HG02884 (cell line): ENCODE results near the gene TNFRSF9.
"Not testable (repeated sequence)": the region's sequence is repeated elsewhere in the genome, so short reads cannot be mapped to it uniquely, and the experiment has no call there.

Experiments used
- ATAC-seq: cut with Tn5 transposase; IDR thresholded peaks from one replicate; pipeline ENCODE4 v1.9.1; 2021; ENCODE audit warnings: mild to moderate bottlenecking, moderate library complexity; ENCODE audit not compliant: unreplicated experiment

Gene TNFRSF9

GRCh38 chr1:7940745-7941436 lies at the start of gene TNFRSF9:
TNFRSF9 (minus strand) TSS chr1:7940839; CDS start chr1:7939994, 845 bp downstream.
- ATAC-seq, result no peak

- ATAC-seq, result no peak
These were observed 49.3 kb upstream of the TNFRSF9 start for GRCh38 chr1:7989762-7990428.

GRCh38 chr1:7988576-7988975 lies 47.9 kb upstream of the TNFRSF9 start:
- ATAC-seq, result no peak

GRCh38 chr1:7987528-7987927 lies 46.9 kb upstream of the TNFRSF9 start:
- no peak for ATAC-seq

- ATAC-seq, result no peak
These were observed 45.4 kb upstream of the TNFRSF9 start for GRCh38 chr1:7985851-7986612.

GRCh38 chr1:7984811-7985210 lies 44.2 kb upstream of the TNFRSF9 start:
- no peak for ATAC-seq

- no peak for ATAC-seq
These were observed 42.6 kb upstream of the TNFRSF9 start for GRCh38 chr1:7983086-7983778.

- no peak for ATAC-seq
These were observed 40.3 kb upstream of the TNFRSF9 start for GRCh38 chr1:7980984-7981383.

- ATAC-seq, result no peak
These were observed 34.7 kb upstream of the TNFRSF9 start for GRCh38 chr1:7975212-7975865.

- ATAC-seq, result no peak
These were observed 32.4 kb upstream of the TNFRSF9 start for GRCh38 chr1:7973086-7973485.

- ATAC-seq, result no peak
These were observed 31.6 kb upstream of the TNFRSF9 start for GRCh38 chr1:7972285-7972684.

GRCh38 chr1:7971024-7971423 lies 30.4 kb upstream of the TNFRSF9 start:
- no peak for ATAC-seq

- no peak for ATAC-seq
These were observed 29.6 kb upstream of the TNFRSF9 start for GRCh38 chr1:7970246-7970645.

GRCh38 chr1:7967651-7968050 lies 27.0 kb upstream of the TNFRSF9 start:
- no peak for ATAC-seq

GRCh38 chr1:7967196-7967595 lies 26.6 kb upstream of the TNFRSF9 start:
- no peak for ATAC-seq

GRCh38 chr1:7964476-7964875 lies 23.8 kb upstream of the TNFRSF9 start:
- no peak for ATAC-seq

GRCh38 chr1:7963841-7964240 lies 23.2 kb upstream of the TNFRSF9 start:
- not testable (repeated sequence) for ATAC-seq

GRCh38 chr1:7963378-7963730 lies 22.7 kb upstream of the TNFRSF9 start:
- not testable (repeated sequence) for ATAC-seq

- no peak for ATAC-seq
These were observed 22.2 kb upstream of the TNFRSF9 start for GRCh38 chr1:7962636-7963377.

- no peak for ATAC-seq
These were observed 21.3 kb upstream of the TNFRSF9 start for GRCh38 chr1:7962014-7962335.
